NT2/D1 (cell line): ENCODE measurements around the gene HSF5.

Source experiments
- DNase-seq: peaks from one replicate; pipeline ENCODE4 v3.0.0-alpha.2; 2011; ENCODE audit warnings: low read depth, low spot score
- H3K27me3 ChIP-seq: 2 replicates; pipeline ENCODE4 v1.6.0; 2011; ENCODE audit warnings: mild to moderate bottlenecking; ENCODE audit not compliant: insufficient read length, insufficient read depth
- H3K36me3 ChIP-seq: 2 replicates; pipeline ENCODE4 v1.6.1; 2011; ENCODE audit warnings: mild to moderate bottlenecking, low read length, mixed read lengths; ENCODE audit not compliant: insufficient read depth, insufficient read length
- H3K4me1 ChIP-seq: 2 replicates; pipeline ENCODE4 v1.5.1; 2011; ENCODE audit not compliant: insufficient read depth, insufficient read length
- H3K4me3 ChIP-seq: 2 replicates; pipeline ENCODE4 v1.5.1; 2011; ENCODE audit warnings: low read depth; ENCODE audit not compliant: insufficient read length
- H3K9ac ChIP-seq: 2 replicates; pipeline ENCODE4 v1.6.0; 2011; ENCODE audit warnings: low read depth; ENCODE audit not compliant: insufficient read length
- H3K9me3 ChIP-seq: 2 replicates; pipeline ENCODE4 v1.5.1; 2011; ENCODE audit warnings: mild to moderate bottlenecking, low read length; ENCODE audit not compliant: insufficient read depth
- SUZ12 ChIP-seq: IDR thresholded peaks from 2 replicates; pipeline ENCODE4 v1.6.1; 2011; ENCODE audit not compliant: insufficient read length, insufficient read depth; ENCODE audit errors: extremely low read depth
- YY1 ChIP-seq: IDR thresholded peaks from 2 replicates; pipeline ENCODE4 v1.6.1; 2011; ENCODE audit not compliant: insufficient read length, insufficient read depth
- ZNF274 ChIP-seq: IDR thresholded peaks from 2 replicates; pipeline ENCODE4 v1.6.1; 2011; ENCODE audit warnings: mild to moderate bottlenecking, low read depth, low read length

The HSF5 gene

GRCh38 chr17:58370716-58371115 lies 117.5 kb downstream of the HSF5 start:
- H3K9me3 ChIP-seq = no peaks in the 10 kb centered on the region
- peaks cover 7% of the 10 kb centered on the region for H3K4me1 ChIP-seq
- no peak overlapping the region for H3K9ac ChIP-seq
- H3K36me3 ChIP-seq = peaks cover 43% of the 10 kb centered on the region
- TF ChIP-seq YY1 (no peak), ZNF274 (no peak), SUZ12 (no peak)
- DNase-seq = no peak
- H3K27me3 ChIP-seq = no peaks in the 10 kb centered on the region
- H3K4me3 ChIP-seq = no peak overlapping the region

- Histone ChIP-seq H3K36me3 (peaks cover 43% of the 10 kb centered on the region), H3K9me3 (no peaks in the 10 kb centered on the region), H3K27me3 (no peaks in the 10 kb centered on the region), H3K4me3 (no peak overlapping the region), H3K4me1 (peaks cover 7% of the 10 kb centered on the region), H3K9ac (no peak overlapping the region)
- TF ChIP-seq SUZ12 (no peak), YY1 (no peak), ZNF274 (no peak)
- no peak for DNase-seq
These were observed 117.9 kb downstream of the HSF5 start for GRCh38 chr17:58370309-58370708.
